ENCODE measurements around the gene LNP1.
"Not testable (repeated sequence)": the region's sequence is repeated elsewhere in the genome, so short reads cannot be mapped to it uniquely, and the experiment has no call there.

LNP1 gene, protein sequence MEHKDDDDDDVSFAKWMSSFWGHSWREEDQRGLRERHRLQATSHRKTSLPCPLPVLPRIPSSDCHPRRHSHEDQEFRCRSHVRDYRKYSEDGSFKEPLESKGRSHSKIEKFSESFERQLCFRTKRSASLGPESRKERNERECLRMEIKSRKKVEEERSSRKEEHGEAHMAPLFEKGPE

DNA sequence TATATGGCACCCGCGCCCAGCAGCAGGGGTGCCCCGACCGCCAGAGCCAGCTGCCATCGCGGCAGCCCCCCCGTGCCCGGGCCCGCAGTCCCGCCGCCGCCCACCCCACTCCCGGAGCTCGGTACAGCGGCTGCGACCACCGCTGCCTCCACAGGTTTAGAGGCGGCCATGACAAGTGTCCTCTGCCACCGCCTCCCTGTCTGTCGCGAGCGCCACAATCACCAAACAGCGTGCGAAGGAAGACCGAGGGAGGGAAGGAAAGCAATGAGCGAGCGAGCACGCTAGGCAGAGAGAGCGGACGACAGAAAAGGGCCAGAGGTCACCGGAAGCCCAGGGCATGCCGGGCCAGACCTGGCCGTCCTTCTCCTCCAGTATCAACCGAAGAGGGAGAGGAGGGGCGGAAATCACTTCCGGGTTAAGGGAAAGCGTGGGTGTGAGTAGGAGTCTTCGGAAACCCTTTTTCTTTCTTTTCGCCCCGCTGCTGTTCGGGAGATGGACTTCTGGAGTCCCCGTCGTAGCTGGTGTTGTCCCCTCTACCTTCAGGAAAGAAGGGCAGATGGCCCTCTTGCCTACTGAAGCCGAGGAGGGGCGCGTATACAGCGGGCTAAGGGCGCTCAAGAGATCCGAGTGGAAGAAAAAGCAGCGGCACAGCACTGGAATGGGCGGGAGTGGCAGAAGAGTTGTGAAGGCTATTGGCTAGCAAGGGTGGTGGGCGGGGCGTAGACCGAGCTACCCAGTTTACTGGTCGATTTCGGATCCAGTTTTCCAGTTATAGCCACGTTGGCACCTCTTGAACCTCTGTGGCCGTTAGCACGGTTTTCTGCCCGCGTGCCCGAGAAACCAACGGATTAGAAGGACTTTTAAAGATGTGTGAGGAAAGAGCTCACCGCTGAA lies at the start of gene LNP1, which contains the start of gene TOMM70:
LNP1 (plus strand) TSS at position 760 of the 894 bp plus-strand sequence. CDS start 28,191 bp downstream, outside the sequence.
TOMM70 (minus strand) TSS at position 310 of the 894 bp plus-strand sequence; CDS start at position 170, 140 bp downstream.
- DNase-seq = peak; percentile 93

DNA sequence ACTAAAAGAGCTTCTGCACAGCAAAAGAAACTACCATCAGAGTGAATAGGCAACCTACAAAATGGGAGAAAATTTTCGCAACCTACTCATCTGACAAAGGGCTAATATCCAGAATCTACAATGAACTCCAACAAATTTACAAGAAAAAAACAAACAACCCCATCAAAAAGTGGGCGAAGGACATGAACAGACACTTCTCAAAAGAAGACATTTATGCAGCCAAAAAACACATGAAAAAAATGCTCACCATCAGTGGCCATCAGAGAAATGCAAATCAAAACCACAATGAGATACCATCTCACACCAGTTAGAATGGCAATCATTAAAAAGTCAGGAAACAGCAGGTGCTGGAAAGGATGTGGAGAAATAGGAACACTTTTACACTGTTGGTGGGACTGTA lies 49.6 kb upstream of the LNP1 start:
- not testable (repeated sequence) for DNase-seq

DNA sequence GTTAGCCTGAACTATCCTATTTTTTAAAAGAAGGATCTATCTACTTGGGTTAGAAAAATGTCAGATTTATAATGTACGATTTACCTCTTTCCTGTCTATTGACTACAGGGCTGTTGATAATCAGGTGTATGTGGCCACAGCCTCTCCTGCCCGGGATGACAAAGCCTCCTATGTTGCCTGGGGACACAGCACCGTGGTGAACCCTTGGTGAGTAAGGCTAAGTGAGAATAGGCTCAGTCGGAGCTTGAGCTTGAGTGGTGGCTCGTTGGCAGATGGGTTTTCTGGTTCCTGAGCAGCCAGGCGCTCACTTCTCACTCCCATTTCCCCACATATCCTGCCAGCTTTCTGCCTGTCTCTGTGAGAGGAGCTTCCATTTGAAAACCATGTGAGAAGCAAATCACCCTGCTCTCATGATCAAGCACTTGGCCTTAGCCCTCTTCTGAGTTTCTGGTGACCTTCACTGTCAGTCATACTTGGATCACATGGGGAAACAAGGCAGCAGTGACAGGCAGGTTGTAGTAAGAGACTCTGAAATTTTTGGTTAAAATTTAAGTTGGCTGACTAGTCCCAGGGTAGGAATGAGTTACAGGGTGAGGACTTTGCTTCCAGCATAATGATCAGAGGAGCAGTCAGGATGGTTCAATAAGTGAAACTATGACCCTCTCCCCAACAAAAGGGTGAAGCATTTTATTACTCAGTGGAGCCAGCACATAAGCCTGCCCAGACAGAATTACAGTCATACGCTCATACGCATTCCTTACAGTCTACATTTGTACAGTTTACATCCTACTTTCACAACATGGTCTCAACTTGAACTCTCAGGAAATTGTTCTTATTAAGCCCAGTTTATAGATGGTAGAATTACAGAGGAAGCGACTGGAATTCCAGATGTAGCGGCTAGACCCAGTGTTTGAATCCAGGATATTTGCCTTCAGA lies 48.8 kb upstream of the LNP1 start:
- no peak for DNase-seq

DNA sequence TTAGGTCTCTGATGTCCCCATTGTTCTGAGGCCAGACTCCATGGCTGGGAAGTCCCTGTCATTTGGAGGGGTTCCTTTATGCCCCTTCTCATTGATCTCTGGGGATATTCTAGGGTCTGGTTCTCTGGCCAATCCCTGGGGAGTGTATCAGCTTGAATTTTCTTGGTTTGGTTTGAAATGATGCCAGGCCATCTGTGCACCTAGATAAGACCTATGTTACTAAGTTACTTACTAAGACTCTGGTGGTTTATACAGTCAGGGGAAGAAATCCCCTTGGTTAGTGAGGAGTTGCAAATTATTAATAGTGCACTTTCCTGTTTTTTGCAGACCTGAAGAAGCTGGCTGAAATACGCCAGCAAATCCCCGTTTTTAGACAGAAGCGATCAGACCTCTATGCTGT lies 46.5 kb upstream of the LNP1 start:
- DNase-seq = no peak

DNA sequence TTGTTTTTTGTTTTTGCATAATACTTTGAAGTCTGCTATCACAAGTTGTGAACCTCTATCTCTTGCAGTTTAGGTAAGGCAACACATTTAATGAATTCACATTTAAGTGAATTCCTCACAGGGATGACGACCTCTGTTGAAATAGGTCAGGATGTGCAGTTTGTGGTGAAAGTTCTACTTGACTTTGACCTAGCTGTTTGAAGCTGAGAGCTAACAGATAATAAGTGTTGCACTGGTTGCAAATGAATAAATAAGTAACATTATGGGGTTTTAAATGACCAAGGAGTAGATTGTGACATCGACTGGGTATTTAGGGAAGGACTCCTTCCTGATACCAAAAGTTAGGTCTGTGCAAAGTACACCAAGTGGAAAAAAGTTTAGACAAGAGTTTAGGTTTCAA lies 42.9 kb upstream of the LNP1 start:
- no peak for DNase-seq

DNA sequence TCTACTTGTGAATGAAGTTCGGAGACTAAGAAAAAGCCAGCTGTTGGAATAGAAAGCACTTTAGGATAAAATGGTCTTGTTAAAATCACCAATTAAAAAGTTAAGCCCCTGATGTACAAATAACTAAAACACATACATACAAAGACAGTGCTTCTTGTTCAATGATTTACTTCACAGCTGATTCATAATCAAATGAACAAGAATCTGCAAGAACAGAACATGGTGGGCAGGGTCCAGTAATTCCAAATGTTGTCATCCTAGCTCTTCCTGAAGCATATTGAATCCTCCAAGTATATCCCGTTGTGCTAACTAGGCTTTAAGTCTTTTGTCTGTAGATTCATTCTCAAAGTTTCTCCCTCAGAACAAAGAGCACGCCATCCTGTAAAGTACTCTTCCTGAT lies 42.3 kb upstream of the LNP1 start:
- DNase-seq = no peak

DNA sequence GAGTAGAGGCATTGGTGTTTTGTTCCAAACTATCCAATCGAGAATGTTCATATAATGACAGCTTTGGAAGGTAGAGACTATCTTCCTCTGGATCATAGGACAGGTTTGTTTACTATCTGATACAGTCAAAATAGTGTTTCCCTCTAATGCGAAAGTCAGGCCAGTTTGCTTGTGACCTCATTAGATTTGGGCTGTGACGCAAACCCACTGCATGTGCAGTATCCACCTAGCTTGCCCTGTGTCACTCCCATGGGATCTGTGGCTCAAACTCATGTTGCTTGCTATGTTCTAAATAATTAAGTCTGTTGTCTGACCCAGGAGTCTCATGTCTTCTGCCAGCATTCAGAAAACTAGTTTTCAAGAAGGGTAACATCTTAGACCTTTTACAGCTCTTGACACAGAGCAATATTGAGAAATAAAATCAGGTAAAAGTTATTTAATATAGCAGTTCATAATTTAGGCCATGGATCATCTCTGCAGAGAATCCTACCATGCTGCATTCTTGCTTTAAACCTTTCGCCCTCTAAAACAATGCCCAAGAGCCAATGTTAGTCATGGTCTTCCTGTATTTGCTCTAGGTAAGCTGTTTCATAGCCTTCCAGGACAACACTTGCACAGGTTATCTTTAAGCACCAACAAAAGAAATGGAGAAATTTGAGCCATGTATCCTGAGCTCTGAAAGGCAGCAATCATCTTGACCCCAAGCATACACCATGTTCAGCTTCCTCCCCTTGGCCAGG lies 40.4 kb upstream of the LNP1 start:
- no peak for DNase-seq

DNA sequence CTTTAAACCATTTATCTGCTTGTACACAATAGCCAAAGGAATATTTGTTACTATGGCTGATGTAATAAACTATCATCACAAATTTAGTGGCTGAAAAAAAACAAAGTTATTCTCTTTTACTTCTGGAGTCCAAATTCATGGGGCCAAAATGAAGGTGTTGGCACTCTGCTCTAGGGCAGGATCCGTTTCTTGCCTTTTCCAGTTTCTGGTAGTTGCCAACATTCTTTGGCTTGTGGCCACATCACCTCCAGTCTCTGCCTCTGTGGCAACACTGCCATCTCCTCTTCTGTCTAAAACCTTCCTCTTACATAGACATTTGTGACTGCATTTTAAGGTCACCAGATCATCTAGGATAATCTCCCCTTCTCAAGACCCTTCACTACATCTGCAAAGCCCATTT lies 39.4 kb upstream of the LNP1 start:
- DNase-seq = no peak

DNA sequence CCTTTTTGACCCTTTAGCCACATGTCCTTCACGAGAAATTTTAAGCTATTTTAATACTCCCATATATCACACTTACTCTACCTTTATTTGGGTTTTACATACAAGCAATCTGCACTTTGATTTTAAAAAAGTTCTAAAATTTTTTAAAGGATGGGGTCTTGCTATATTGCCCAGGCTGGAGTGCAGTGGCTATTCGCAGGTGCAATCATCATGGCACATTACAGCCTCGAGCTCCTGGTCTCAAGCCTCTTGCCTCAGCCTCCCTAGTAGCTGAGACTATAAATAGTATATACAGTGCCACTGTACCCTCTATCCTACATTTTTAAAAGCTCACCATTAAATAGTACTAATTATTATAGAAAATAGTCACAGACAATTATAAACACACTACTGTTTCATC lies 36.9 kb upstream of the LNP1 start:
- no peak for DNase-seq

DNA sequence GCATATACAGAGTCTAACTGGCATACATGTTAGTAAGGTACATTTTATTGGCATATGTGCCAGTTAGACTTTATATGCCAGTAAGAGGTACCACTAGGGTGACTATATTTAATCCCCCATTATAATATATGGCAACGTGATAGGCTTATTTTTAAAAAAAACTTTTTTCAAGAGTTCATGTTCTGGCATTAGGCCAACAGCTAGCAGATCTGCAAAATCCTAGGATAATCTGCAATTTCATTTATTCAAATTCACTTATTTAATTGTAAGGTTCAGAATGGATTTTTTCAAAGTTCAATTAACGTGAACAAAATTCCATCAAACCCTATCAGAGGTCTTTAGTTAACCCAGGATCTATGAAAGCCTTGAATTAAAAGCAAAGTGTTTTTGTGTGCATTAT lies 34.9 kb upstream of the LNP1 start:
- no peak for DNase-seq

DNA sequence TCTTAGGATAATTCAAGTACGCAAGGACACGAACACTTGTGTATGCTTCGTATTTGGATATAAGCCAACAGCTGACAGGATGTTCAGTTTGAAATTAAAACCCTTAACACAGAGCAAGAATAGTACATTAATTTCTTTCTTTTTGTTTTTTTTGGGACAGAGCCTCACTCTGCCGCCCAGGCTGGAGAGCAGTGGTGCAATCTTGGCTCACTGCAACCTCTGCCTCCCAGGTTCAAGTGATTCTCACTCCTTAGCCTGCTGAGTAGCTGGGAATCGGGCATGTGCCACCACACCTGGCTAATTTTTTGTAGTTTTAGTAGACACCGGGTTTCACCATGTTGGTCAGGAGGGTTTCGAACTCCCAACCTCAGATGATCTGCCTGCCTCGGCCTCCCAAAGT lies 32.9 kb upstream of the LNP1 start:
- no peak for DNase-seq

DNA sequence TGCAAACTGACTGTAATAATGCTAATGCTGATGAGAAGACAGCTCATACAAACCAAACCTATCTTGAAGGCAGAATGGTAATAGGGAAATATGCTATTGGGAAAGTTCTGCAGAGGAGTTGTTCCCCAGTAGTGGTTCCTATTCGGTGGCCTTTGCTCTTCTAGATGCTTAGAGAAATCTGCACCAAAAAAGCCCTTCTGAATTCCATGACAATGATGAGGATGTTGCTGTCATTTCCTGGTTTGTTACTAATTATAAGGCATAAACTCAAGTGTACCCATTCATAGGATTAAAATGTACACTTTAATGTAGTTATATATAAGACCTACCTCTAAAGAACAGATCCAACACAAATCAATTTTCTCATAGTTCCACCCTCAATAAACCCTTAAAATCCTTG lies 30.6 kb upstream of the LNP1 start:
- no peak for DNase-seq

DNA sequence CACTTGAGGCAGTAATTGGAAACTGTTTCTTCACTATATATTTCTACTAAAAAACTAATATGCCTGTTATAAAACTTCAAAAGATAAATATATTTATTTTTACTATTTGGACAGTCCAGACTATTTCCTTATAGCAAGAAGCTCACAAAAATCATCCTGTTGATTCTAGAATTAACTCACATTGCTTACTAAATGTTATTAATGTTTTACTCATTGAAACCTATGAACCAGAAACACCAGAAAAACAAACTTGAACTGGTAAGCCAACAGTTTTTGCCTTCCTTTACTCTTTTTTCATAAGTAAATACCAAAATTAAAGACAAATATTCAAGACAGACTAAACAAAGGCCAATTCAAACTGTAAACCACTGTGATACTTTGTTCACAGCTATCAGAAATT lies 26.8 kb upstream of the LNP1 start:
- no peak for DNase-seq

DNA sequence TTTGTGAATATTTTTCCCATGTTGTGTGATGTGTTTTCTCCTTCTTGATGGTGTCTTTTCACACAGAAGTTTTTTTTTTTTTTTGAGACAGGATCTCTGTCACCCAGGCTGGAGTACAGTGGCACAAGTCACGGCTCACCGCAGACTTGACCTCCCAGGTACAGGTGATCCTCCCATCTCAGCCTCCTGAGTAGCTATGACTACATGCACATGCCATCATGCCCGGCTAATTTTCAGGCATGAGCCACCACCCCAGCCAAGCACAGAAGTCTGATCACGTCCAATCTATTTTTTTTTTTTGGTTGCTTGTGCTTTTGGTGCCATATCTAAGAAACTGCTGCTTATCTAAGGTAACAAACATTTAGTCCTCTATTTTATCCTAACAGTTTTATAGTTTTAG lies 25.0 kb upstream of the LNP1 start:
- no peak for DNase-seq

DNA sequence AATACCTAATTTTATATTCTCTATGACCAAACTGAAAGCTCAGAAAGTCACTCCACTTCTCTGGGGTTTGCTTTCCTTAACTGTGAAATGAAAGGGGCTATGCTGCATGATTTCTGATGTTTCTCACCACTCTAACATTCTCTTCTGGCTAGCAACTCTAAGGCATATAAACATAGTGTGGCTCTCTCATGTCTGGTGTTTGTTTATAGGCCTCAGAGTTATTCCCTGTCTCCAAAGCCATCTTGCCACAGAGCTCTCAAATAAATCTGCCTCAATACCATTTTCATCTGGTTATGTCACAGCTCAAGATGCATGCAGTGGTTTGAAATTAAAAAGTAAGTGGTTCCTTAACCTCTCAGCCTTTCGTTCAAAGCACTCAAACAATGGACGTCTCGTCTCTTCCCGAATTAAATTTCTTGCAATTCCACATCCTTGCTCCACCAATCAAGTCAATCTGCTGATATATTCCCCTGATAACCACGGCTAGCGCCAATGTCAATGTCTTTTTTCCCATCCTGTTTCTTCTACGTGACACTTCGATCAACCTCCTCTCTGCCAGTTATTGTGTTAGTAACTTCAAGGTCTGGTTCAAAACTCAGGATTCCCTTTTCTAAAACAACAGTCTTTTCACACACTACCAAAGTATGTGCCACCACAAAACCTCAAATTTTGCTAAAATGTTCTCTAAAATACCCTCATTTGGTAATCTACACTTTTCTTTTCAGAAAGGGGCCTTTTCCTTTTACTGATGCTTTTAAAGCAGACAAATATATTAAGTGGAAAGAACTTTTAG lies 16.4 kb upstream of the LNP1 start:
- no peak for DNase-seq

DNA sequence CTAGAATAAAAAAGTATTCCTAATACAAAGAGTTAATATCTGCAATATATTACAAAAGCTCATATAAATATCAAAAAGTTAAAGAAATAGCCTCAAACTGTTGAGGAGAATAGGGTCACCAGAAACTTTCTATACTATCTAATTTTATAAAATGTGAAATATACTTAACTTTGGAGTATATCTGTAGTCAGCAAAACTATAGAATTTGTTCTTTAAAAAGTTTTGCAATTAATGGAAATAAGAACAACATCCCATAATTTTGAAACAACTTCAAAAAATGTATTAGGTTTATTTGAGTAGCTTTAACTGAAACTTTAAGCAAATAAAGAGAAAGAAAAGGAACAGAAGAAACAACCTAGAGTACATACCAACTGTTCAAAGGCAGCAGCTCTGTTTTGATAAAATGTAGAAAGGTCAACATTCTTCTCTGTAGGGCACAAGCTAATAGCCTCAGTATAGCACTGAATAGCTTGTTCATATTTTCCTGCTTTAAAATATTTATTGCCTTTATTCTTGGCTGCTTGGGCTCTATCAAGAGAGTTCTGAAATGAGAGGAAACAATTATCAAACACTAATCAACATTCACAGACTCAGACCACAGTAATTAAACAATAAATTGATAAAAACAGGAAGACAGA lies 14.8 kb upstream of the LNP1 start:
- DNase-seq = no peak

DNA sequence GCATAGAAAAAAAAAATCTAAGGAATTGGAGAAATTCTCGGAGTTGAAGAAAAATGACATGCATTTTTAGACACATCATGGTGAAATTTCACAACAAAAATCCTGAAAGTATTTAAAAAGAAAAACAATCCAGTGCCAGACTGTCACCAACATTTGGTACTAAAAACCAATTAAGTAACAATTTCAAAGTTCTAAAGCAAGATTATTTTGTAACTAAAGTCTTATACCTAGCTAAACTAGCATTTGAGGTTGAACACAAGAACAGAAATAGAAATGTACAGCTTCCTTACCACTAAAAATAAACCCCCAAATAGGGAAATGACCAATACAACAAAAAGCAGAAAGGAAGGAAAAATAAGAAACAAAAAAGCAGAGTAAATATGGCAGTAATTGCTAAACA lies 12.3 kb upstream of the LNP1 start:
- no peak for DNase-seq

DNA sequence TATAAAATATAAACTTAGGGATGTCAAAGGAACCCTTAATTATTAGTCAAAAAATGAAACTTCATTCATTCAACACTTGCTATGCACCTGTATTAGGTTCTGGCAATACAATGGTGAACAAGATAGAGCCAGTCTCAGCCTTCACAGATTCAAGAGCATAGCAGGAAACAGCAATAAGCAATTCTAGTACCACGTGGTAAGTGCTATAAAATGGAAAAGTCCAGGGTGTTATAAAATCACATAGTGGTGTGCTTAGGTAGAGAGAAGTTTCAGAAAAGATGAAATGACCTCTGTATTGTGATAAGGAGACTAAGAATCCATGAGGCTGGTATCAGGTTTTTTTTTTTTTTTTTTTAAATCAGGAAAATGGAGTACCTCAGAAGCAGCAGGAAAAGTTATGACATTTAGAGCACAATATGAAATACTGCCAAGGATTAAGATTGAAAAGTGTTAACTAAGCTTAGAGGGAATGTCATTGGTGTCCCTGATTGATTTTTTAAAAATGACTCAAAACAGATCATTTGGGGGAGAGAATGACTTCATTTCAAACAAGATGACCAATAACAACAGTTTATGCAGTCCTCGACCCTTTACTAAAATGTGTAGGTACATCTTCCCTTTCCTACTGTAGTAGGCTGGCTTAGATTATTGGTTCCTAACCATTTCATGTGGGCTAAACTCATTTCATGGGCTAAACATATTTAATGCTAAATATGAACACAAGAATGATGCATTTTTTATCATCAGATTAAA lies 5.5 kb upstream of the LNP1 start:
- DNase-seq = no peak

DNA sequence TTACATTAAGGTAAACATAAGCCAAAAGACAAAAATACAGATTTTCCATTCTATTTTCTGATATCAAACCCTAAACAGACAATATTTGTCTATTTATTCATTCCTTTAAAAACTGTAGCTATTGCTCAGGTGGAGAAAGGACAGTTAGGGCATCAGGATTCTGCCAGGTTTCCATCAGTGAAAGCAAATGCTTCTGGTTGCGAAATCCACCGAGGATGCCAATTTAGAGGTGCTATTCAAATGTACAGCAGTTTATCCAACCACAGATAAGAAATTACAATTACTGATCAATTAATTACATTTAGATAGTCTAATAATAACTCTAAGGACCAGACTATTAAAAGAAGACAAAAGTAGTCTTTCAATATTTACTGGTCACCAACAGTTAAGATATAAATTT lies 4.4 kb upstream of the LNP1 start:
- no peak for DNase-seq

DNA sequence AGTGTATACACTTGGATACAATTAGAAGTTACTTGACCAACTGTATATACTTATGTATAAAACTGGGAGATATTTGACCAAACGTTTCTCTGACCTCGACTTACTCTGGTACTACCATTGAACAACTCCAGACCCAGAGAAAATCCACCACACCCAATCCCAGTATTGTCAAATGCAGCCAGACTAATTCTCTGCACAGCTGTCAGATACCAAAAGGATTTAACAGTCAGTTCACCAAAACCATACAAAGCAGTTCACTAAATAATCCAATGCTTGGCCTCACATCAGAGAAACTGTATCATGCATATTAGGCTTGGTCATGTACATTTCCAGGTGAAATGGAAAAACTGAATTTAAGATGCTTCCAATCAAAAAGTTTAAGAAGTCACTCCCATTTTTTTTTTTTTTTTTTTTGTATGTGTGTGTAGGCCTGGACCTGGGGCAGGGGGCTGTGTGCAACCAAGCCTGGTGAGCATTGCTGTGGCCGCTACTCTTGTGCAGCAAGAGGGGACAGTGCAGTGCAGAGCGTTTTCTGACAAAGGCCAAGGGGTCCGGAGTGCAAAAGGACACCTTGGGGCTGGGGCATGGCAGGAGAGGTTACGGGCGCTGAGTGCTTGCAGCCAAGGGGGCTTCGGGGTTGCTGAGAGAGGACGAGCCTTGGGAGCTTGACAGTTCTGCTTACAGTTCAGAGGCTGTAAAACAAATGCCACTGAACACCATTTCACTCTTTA lies 1.8 kb upstream of the LNP1 start:
- no peak for DNase-seq

Measured in CD4-positive, alpha-beta T cell treated with Interleukin-21 for 1 hour (primary cell).